Natural killer cell (primary cell): ENCODE data around the gene CKLF. TPM values are rescaled to one million over a fixed set of nuclear protein-coding genes. Genes with fewer than 3 reads are reported as not detected.
A peak's percentile ranks its signal among the peaks of the same experiment; 100 is the strongest.

ENCODE experiments used
- ATAC-seq, 3 donors: fragments of 150-1000 bp in 2 of 3; fragments of 200-7000 bp in 1 of 3; cut with Tn5 transposase; 1 replicate in 1 of 3; 2 replicates in 2 of 3; pipeline ENCODE4 v1.10.0; 2021; ENCODE audit warnings: mild to moderate bottlenecking in 2 of 3, moderate library complexity in 2 of 3
- DNase-seq, 2 donors: peaks; one replicate each; pipeline versions ENCODE4 v3.0.0 to v3.0.0-alpha.2; 2013 to 2021; ENCODE audit warnings: mixed read lengths in 1 of 2
- H3K27ac ChIP-seq: one replicate; pipeline ENCODE4 v1.5.1; 2013; ENCODE audit warnings: mild to moderate bottlenecking, low read length
- H3K27me3 ChIP-seq: one replicate; pipeline ENCODE4 v1.6.1; 2013; ENCODE audit warnings: low read length; ENCODE audit not compliant: control insufficient read depth, insufficient read depth
- H3K36me3 ChIP-seq: one replicate; pipeline ENCODE4 v1.6.1; 2013; ENCODE audit warnings: low read length; ENCODE audit not compliant: control insufficient read depth, insufficient read depth
- H3K4me1 ChIP-seq: one replicate; pipeline ENCODE4 v1.6.1; 2013; ENCODE audit warnings: low read length; ENCODE audit not compliant: control insufficient read depth, insufficient read depth
- H3K4me3 ChIP-seq: one replicate; pipeline ENCODE4 v1.5.1; 2013; ENCODE audit warnings: low read length
- H3K9me3 ChIP-seq: one replicate; pipeline ENCODE4 v1.6.1; 2013; ENCODE audit warnings: low read length; ENCODE audit not compliant: control insufficient read depth, insufficient read depth
- H3K27ac Mint-ChIP-seq, 2 donors: one replicate each; pipeline ENCODE4 v1.8.0; 2022; ENCODE audit warnings: mild to moderate bottlenecking in 2 of 2, mixed read lengths in 2 of 2, moderate library complexity in 1 of 2
- H3K27me3 Mint-ChIP-seq, 2 donors: one replicate each; pipeline ENCODE4 v1.8.0; 2022; ENCODE audit warnings: low read depth in 2 of 2, mixed read lengths in 2 of 2
- H3K36me3 Mint-ChIP-seq: one replicate; pipeline ENCODE4 v1.8.0; 2022; ENCODE audit warnings: mixed read lengths
- H3K4me1 Mint-ChIP-seq, 2 donors: one replicate each; pipeline ENCODE4 v1.8.0; 2022; ENCODE audit warnings: mixed read lengths in 2 of 2
- H3K4me3 Mint-ChIP-seq: one replicate; pipeline ENCODE4 v1.8.0; 2022; ENCODE audit warnings: mild to moderate bottlenecking, moderate library complexity, mixed read lengths
- H3K9me3 Mint-ChIP-seq, 2 donors: one replicate each; pipeline ENCODE4 v1.8.0; 2022; ENCODE audit warnings: mixed read lengths in 2 of 2
- WGBS: methylation state at CpG from one replicate; pipeline ENCODE4 v1.1.7; 2013; ENCODE audit warnings: missing lambda C conversion rate; ENCODE audit not compliant: insufficient coverage; 5-methylcytosine and 5-hydroxymethylcytosine counted together
- intact Hi-C: fragments of 100-400 bp; cut with micrococcal nuclease; formaldehyde crosslinking; loops from one replicate; pipeline ENCODE4 v1.14.2; 2022
- total RNA-seq, 4 donors: library from RNA; stranded (reverse); fragments of 120-200 nt in 1 of 4; gene quantifications; one replicate each; pipeline versions ENCODE4 v1.2.3 to v1.2.4, GENCODE V29; 2013 to 2022
- TF ChIP-seq, protein P1 (sequence below): fragments of 200-600 bp; IDR thresholded peaks from one replicate; pipeline ENCODE4 v1.8.0; 2022; ENCODE audit warnings: antibody characterized with exemption

The CKLF gene
- total RNA-seq, 3 donors from 2014 or later (not counting 1 experiment from before 2014, with no cell fraction given) = 48.0 to 69.7 (median 54.6) TPM

DNA sequence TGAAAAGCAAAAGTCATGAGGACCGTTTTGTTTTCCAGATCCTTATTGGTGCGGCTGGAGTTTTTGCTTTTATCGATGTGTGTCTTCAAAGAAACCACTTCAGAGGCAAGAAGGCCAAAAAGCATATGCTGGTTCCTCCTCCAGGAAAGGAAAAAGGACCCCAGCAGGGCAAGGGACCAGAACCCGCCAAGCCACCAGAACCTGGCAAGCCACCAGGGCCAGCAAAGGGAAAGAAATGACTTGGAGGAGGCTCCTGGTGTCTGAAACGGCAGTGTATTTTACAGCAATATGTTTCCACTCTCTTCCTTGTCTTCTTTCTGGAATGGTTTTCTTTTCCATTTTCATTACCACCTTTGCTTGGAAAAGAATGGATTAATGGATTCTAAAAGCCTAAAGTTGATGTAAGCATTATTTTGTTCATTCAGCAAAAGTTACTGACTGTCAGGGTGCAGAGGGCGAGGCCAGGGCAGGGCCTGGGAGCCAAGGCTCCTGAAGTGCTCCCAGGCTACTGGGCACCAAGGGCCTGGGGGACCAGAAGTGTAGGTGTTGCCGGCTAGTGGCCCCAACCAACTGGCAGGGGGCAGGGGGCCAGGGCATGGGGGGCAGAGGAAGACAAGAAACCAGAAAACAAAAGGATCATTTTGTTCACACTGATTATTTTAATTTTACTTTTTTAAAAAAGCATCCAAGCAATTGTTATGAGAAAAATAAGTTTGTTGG, 35.7 kb downstream of the CKLF start:
- Histone ChIP-seq H3K27ac (no peak overlapping the region), H3K36me3 (no peaks in the 10 kb centered on the region), H3K27me3 (no peaks in the 10 kb centered on the region), H3K4me1 (peaks cover 15% of the 10 kb centered on the region), H3K9me3 (no peaks in the 10 kb centered on the region), H3K4me3 (no peak overlapping the region)
- TF ChIP-seq, protein P1, sequence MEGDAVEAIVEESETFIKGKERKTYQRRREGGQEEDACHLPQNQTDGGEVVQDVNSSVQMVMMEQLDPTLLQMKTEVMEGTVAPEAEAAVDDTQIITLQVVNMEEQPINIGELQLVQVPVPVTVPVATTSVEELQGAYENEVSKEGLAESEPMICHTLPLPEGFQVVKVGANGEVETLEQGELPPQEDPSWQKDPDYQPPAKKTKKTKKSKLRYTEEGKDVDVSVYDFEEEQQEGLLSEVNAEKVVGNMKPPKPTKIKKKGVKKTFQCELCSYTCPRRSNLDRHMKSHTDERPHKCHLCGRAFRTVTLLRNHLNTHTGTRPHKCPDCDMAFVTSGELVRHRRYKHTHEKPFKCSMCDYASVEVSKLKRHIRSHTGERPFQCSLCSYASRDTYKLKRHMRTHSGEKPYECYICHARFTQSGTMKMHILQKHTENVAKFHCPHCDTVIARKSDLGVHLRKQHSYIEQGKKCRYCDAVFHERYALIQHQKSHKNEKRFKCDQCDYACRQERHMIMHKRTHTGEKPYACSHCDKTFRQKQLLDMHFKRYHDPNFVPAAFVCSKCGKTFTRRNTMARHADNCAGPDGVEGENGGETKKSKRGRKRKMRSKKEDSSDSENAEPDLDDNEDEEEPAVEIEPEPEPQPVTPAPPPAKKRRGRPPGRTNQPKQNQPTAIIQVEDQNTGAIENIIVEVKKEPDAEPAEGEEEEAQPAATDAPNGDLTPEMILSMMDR = no peak
- H3K4me1 Mint-ChIP-seq = peaks cover 16 to 17% of the 10 kb centered on the region in 2 donors
- DNase-seq = no peak
- intact Hi-C loops = loop anchor here (5.0 kb wide), 1 partner anchor 71 kb away; no protein-coding TSS in a partner anchor
- WGBS = 61% methylated on average over 6 of the region's 7 CpGs
- no peak overlapping the region for H3K27ac Mint-ChIP-seq
- H3K4me3 Mint-ChIP-seq = no peak overlapping the region
- no peak for ATAC-seq
- no peaks in the 10 kb centered on the region for H3K9me3 Mint-ChIP-seq
- no peaks in the 10 kb centered on the region for H3K36me3 Mint-ChIP-seq
- peaks cover 0 to 2% of the 10 kb centered on the region in 2 donors for H3K27me3 Mint-ChIP-seq

DNA sequence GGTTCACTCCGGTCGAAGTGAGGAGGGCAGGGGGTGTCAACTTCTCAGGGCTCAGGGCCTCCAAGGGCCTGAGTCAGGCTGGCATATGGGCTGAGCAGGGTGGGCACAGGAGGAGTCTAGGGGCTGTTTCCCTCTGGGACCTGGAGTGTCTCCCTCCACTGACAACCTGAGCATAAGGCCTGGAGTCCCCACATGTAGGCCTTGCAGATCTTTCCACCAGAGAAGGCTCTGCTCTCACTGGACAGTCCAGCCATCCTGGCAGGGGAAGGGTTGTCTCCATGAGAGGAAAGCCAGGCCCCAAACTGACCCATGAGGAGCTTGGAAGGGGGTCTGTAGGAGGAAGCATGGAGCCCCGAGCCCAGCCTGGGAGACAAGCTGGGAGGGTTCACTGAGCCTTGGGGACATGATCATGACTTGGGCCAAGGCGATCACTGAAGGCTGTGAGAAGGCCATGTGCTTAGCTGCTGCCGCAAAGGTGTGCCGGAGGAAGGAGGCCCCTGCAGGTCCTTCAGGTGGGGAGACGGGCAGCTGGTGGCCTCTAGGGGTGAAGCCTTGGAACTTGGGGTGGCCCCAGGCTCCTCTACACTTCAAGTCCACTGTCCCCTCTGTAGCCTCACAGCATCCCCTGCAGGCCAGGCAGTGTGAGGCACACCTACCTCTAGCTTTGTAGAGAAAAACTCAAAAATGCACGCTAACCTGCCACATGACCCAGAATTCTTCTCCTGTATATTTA, 36.8 kb downstream of the CKLF start:
- Histone ChIP-seq H3K27ac (no peak overlapping the region), H3K4me1 (peaks cover 15% of the 10 kb centered on the region), H3K36me3 (no peaks in the 10 kb centered on the region), H3K9me3 (no peaks in the 10 kb centered on the region), H3K27me3 (no peaks in the 10 kb centered on the region), H3K4me3 (no peak overlapping the region)
- 67% methylated on average over 8 of the region's 8 CpGs for WGBS
- intact Hi-C loops = loop anchor here (1.0 to 5.0 kb wide), 3 partner anchors 72 to 183 kb away; no protein-coding TSS in a partner anchor
- Mint-ChIP-seq H3K27ac (peak overlapping the region; percentile 19 to 63), H3K36me3 (no peaks in the 10 kb centered on the region), H3K9me3 (no peaks in the 10 kb centered on the region), H3K27me3 (peaks cover 0 to 2% of the 10 kb centered on the region in 2 donors), H3K4me3 (peak overlapping the region; percentile 77), H3K4me1 (peaks cover 16 to 17% of the 10 kb centered on the region in 2 donors)
- ATAC-seq (peak; percentile 98 to 100 (median 99)), DNase-seq (peak; percentile 60 to 82)
- TF ChIP-seq, protein P1 = peak; percentile 86

DNA sequence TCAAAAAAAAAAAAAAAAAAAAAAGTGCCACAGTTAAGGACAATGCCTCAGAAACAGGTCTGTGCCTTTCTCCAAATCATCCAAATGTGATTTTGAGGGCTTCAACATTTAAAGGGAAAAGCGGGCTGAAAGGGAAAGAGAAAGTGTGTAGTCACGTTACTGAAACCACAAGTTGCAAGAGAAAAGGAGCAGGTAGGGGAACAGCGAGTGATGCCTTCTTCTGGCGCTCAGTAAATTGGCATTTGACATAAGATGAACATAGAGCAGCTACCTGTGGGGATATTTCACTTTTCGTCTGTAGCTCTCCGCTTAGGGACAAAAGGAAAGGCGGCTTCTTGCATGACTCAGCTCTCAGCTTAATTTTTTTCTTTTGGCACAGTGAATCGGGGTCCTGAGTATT, 37.9 kb downstream of the CKLF start:
- ATAC-seq (peak in 2 of 3 donors; percentile 15 to 28), DNase-seq (peak in 1 of 2 donors; percentile 74)
- Histone ChIP-seq H3K4me1 (peaks cover 15% of the 10 kb centered on the region), H3K27me3 (no peaks in the 10 kb centered on the region), H3K27ac (no peak overlapping the region), H3K9me3 (no peaks in the 10 kb centered on the region), H3K36me3 (no peaks in the 10 kb centered on the region), H3K4me3 (peak overlapping the region; percentile 34)
- no peaks in the 10 kb centered on the region for H3K9me3 Mint-ChIP-seq
- WGBS = 5% methylated on average over 8 of the region's 8 CpGs
- TF ChIP-seq, protein P1 = no peak
- H3K4me1 Mint-ChIP-seq = peaks cover 16 to 17% of the 10 kb centered on the region in 2 donors
- H3K36me3 Mint-ChIP-seq = no peaks in the 10 kb centered on the region
- peaks cover 0 to 2% of the 10 kb centered on the region in 2 donors for H3K27me3 Mint-ChIP-seq
- H3K27ac Mint-ChIP-seq = peak overlapping the region in 1 of 2 donors; percentile 42
- intact Hi-C loops = no loop called here
- H3K4me3 Mint-ChIP-seq = peak overlapping the region; percentile 77
